Fibroblast of the aortic adventitia (primary cell): ENCODE measurements around the gene ARID1B. TPM values are rescaled to one million over a fixed set of nuclear protein-coding genes. Genes with fewer than 3 reads are reported as not detected.

Experiments
- DNase-seq: peaks from one replicate; pipeline ENCODE4 v3.0.0-alpha.2; 2010; ENCODE audit warnings: low read depth
- H3K4me3 ChIP-seq: 2 replicates; pipeline ENCODE4 v1.5.1; 2011; ENCODE audit warnings: low read depth, mild to moderate bottlenecking, control low read depth, low read length, moderate library complexity
- total RNA-seq: library from RNA; depleted of rRNA; stranded (reverse); fragments of >200 nt; gene quantifications from 2 replicates; pipeline ENCODE4 v1.2.3, GENCODE V29; 2012; ENCODE audit warnings: low replicate concordance
- TF ChIP-seq, protein P1 (sequence below): IDR thresholded peaks from 2 replicates; pipeline ENCODE4 v1.5.1; 2011; ENCODE audit warnings: mild to moderate bottlenecking, low read length, control low read depth, inconsistent platforms; ENCODE audit not compliant: insufficient read depth

ARID1B gene
- total RNA-seq, 1 donor = 55.9 TPM

DNA sequence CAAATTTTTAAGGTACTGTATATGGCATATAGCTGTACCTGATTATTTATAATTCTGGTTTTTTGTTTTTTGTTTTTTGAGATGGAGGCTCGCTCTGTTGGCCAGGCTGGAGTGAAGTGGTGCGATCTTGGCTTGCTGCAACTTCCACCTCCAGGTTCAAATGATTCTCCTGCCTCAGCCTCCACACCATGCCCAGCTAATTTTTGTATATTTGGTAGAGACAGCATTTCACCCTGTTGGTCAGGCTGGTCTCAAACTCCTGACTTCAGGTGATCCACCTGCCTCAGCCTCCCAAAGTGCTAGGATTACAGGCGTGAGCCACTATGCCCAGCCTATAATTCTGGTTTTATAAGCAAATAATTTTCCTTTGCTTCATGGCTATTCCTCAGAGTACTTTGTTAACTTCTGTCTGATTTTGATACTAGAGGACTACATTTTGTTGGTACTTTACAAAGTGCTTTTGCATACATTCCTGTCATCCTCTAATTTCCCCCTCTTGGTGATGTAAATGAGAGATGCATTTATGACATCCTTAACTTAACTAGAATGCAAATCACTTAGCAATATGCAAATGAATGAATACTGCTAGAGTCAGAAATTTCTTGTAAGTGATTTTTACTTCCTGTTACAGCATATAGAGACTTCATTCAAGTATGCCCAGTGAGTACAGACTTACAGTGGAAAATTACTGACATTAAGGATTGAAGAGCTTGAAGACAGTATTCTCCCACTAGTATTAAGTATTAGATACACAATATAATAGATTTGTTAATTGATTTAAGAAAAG is 35.7 kb upstream of the ARID1B start:
- no peak overlapping the region for H3K4me3 ChIP-seq
- TF ChIP-seq, protein P1, sequence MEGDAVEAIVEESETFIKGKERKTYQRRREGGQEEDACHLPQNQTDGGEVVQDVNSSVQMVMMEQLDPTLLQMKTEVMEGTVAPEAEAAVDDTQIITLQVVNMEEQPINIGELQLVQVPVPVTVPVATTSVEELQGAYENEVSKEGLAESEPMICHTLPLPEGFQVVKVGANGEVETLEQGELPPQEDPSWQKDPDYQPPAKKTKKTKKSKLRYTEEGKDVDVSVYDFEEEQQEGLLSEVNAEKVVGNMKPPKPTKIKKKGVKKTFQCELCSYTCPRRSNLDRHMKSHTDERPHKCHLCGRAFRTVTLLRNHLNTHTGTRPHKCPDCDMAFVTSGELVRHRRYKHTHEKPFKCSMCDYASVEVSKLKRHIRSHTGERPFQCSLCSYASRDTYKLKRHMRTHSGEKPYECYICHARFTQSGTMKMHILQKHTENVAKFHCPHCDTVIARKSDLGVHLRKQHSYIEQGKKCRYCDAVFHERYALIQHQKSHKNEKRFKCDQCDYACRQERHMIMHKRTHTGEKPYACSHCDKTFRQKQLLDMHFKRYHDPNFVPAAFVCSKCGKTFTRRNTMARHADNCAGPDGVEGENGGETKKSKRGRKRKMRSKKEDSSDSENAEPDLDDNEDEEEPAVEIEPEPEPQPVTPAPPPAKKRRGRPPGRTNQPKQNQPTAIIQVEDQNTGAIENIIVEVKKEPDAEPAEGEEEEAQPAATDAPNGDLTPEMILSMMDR = no peak
- DNase-seq = no peak

DNA sequence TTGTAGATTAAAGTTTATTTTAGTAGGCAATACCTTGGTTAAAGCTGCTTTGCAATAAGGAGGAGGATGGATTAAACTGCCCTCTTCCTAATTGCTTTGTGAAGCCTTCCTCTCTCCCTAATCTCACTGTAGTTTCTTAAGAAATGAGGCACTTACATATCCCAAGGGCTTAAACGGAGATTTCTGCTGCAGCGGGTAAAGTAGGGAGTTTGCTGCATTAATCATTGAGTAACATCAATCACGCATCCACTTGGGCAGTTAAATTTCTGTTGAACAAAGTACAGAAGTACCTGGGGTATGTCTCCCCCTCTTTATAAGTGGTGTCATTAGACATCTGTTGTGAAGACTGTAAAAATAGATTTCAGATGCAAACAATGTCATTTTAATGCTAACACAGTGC is 29.5 kb upstream of the ARID1B start:
- TF ChIP-seq, protein P1 = no peak
- H3K4me3 ChIP-seq = no peak overlapping the region
- no peak for DNase-seq

DNA sequence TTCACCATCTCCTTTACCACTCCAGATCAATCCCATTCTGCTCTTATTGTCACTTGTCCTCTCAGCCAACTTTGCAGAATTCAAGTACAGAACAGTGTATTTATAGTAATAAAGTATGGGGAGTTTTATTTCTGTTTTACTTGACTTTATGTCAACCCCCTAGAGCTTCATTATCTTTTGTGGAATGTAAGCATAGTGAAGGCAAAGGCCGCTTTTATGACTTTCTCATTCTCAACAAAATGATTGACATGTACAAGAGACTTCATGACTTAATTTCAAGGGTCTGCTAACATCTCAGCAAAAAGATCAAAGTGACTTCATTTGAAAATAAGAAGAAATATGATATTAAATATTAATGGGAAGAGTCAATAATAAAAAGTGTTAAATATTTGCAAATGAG is 28.7 kb upstream of the ARID1B start:
- DNase-seq = no peak
- H3K4me3 ChIP-seq = no peak overlapping the region
- TF ChIP-seq, protein P1 = no peak

DNA sequence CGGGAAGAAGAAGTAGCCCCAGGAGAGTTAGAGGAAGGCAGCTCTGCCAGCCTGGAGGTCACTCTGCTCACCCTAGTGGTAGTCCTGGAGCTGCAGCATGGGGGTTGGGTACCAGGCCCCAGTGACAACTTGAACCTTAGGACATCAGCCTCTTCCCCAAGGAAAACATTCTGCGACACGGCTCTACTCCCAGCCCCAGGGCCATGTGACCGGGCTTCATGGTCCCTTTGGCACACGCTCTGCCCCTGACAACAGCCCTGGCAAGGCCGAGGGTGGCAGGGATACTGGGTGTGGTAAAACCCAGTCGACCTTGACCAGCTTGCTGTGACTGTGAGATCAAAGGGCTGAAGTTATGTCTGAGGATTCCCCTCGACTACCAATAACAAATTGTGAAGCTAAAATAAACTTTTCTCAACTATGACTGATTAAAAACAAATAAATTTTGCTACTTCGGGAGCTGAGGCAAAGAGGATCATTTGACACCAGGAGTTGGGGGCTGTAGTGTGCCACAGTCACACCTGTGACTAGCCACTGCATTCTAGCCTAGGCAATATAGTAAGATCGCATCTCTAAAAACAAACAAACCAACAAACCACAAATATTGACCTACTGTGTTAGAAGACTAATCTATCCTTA is 24.4 kb upstream of the ARID1B start:
- TF ChIP-seq, protein P1 = peak; percentile 8
- H3K4me3 ChIP-seq = no peak overlapping the region
- no peak for DNase-seq

DNA sequence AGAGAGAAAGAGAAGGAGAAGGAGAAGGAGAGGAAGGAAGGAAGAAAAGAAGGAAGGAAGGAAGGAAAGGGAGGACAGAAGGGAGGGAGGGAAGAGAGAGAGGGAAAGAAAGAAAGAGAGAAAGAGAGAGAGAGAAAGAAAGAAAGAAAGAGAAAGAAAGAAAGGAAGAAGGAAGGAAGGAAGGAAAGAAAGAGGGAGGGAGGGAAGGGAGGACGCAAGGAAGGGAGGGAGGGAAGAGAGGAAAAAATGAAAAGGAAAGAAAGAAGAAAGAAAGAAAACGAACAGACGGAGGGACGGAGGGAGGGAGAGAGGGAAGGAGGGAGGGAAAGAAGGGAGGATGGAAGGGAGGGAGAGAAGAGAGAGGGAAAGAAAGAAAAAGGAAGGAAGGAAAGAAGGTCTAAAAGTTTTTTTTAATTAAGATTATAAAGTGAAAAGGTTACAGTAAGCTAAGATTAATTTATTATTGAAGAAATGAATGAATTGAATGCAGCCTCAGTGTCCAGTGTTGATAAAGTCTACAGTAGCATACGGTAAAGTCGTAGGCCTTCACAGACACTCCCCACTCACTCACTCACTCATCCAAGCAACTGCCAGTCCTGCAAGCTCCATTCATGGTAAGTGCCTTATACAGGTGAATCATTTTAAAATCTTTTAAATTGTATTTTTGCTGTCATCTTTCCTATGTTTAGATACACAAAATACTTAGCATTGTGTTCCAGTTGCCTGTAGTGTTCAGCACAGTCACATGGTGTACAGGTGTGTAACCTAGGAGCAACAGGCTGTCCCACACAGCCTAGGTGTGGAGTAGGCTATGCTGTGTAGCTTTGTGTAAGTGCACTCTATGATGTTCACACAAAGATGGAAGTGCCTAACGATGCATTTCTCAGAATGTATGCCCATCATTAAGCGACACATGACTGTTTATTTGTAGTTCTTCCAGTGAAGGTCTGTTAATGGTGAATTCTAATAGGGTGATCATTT is 20.3 kb upstream of the ARID1B start:
- DNase-seq = no peak
- TF ChIP-seq, protein P1 = no peak
- H3K4me3 ChIP-seq = no peak overlapping the region

DNA sequence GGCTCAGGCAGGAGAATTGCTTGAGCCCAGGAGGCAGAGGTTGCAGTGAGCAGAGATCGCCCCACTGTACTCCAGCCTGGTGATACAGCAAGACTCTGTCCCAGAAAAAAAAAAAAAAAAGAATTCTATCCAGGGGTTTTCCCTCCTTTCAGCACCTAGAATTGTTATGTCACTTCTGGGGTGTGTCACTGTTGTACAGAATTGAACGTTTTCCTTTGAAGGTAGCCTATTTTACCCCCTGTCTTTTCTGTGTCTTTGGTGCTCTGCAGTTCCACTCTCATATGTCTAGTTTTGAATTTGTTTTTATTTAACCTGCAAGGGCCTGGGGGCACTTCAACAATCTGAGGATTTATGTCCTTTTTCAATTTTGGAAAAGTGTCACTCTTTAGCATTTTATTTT is 19.3 kb upstream of the ARID1B start:
- TF ChIP-seq, protein P1 = no peak
- H3K4me3 ChIP-seq = no peak overlapping the region
- DNase-seq = no peak
